HepG2 (cell line): ENCODE results near the gene NRSN2. TPM values are rescaled to one million over a fixed set of nuclear protein-coding genes. Genes with fewer than 3 reads are reported as not detected.
A peak's percentile ranks its signal among the peaks of the same experiment; 100 is the strongest.

Experiments
- ATRX ChIP-seq: sonication (generic); formaldehyde crosslinking; IDR thresholded peaks from 2 replicates; pipeline ENCODE4 v1.4.0; 2020; ENCODE audit warnings: missing genetic modification reagents, borderline replicate concordance
- DMAP1 ChIP-seq: IDR thresholded peaks from 2 replicates; pipeline ENCODE4 v1.6.1; 2016
- FOSL2 ChIP-seq: sonication (generic); formaldehyde crosslinking; IDR thresholded peaks from 2 replicates; pipeline ENCODE4 v1.4.0; 2020; ENCODE audit warnings: missing genetic modification reagents
- MTF2 ChIP-seq: sonication (generic); formaldehyde crosslinking; IDR thresholded peaks from 2 replicates; pipeline ENCODE4 v1.5.0; 2020; ENCODE audit warnings: missing genetic modification reagents, borderline replicate concordance
- NCOA1 ChIP-seq: sonication (generic); formaldehyde crosslinking; IDR thresholded peaks from 2 replicates; pipeline ENCODE4 v1.9.0; 2021; ENCODE audit warnings: missing genetic modification reagents
- NR2C2 ChIP-seq: sonication (generic); formaldehyde crosslinking; IDR thresholded peaks from 2 replicates; pipeline ENCODE4 v1.4.0; 2020; ENCODE audit warnings: missing genetic modification reagents, mild to moderate bottlenecking, moderate library complexity, borderline replicate concordance
- RFXAP ChIP-seq: sonication (generic); formaldehyde crosslinking; IDR thresholded peaks from 2 replicates; pipeline ENCODE4 v1.4.0; 2020; ENCODE audit warnings: missing genetic modification reagents, borderline replicate concordance
- SRY ChIP-seq: sonication (generic); formaldehyde crosslinking; IDR thresholded peaks from 2 replicates; pipeline ENCODE4 v1.8.0; 2022; ENCODE audit warnings: mild to moderate bottlenecking, missing genetic modification reagents
- SUZ12 ChIP-seq: fragments of 150-350 bp; IDR thresholded peaks from 2 replicates; pipeline ENCODE4 v1.6.1; 2014; ENCODE audit warnings: low read depth, low read length
- TERF1 ChIP-seq: sonication (generic); formaldehyde crosslinking; IDR thresholded peaks from 2 replicates; pipeline ENCODE4 v1.8.0; 2022; ENCODE audit warnings: mild to moderate bottlenecking, missing genetic modification reagents, moderate library complexity
- U2AF1 ChIP-seq: fragments of 200-400 bp; formaldehyde crosslinking; optimal IDR thresholded peaks from 2 replicates; pipeline ENCODE3; 2017; ENCODE audit warnings: mild to moderate bottlenecking, low read depth, low read length
- ZBTB1 ChIP-seq: sonication (generic); formaldehyde crosslinking; IDR thresholded peaks from 2 replicates; pipeline ENCODE4 v1.4.0; 2020; ENCODE audit warnings: missing genetic modification reagents, borderline replicate concordance
- ZKSCAN1 ChIP-seq: fragments of 150-350 bp; IDR thresholded peaks from 2 replicates; pipeline ENCODE4 v1.6.1; 2014; ENCODE audit warnings: low read length
- ZNF670 ChIP-seq: sonication (generic); formaldehyde crosslinking; IDR thresholded peaks from 2 replicates; pipeline ENCODE4 v1.8.0; 2022; ENCODE audit warnings: mild to moderate bottlenecking, missing genetic modification reagents, borderline replicate concordance
- polyA plus RNA-seq, 8 experiments: library from polyadenylated mRNA; depleted of rRNA in 3 of 8; stranded (reverse) in 7 of 8; unstranded in 1 of 8; fragments of >200 nt; fragmentation: Illumina TruSeq in 4 of 8; extraction: Trizol in 4 of 8; gene quantifications; 2 replicates each; pipeline versions ENCODE4 v1.2.1 to v1.2.3, GENCODE V29; 2011 to 2016; ENCODE audit warnings: low read depth in 4 of 8, missing spikeins in 1 of 8, mixed read lengths in 1 of 8; ENCODE audit not compliant: insufficient read depth in 1 of 8
- total RNA-seq, 5 experiments: library from RNA; depleted of rRNA; stranded (reverse); fragments of >200 nt; fragmentation: Illumina TruSeq; extraction: Trizol; gene quantifications; 2 replicates each; pipeline ENCODE4 v1.2.3, GENCODE V29; 2016; ENCODE audit warnings: low read depth in 1 of 5
- TF ChIP-seq, protein P1 (sequence below): sonication (generic); formaldehyde crosslinking; IDR thresholded peaks from 2 replicates; pipeline ENCODE4 v1.5.0; 2020; ENCODE audit warnings: mild to moderate bottlenecking, missing genetic modification reagents
- TF ChIP-seq, protein P2 (sequence below): sonication (generic); formaldehyde crosslinking; IDR thresholded peaks from 2 replicates; pipeline ENCODE4 v1.4.0; 2020; ENCODE audit warnings: mild to moderate bottlenecking, missing genetic modification reagents
- TF ChIP-seq, protein P3 (sequence below): sonication (generic); formaldehyde crosslinking; IDR thresholded peaks from 2 replicates; pipeline ENCODE4 v1.5.1; 2020; ENCODE audit warnings: missing genetic modification reagents, mild to moderate bottlenecking, borderline replicate concordance
- TF ChIP-seq, protein P4 (sequence below): IDR thresholded peaks from 2 replicates; pipeline ENCODE4 v1.4.0; 2020; ENCODE audit warnings: mild to moderate bottlenecking, missing genetic modification reagents

NRSN2 gene
- total and polyA plus RNA-seq, 2 of the 13 experiments (the other 11 are each of a cell fraction or from before 2014, with no cell fraction given): 32.3 to 49.4 TPM

DNA sequence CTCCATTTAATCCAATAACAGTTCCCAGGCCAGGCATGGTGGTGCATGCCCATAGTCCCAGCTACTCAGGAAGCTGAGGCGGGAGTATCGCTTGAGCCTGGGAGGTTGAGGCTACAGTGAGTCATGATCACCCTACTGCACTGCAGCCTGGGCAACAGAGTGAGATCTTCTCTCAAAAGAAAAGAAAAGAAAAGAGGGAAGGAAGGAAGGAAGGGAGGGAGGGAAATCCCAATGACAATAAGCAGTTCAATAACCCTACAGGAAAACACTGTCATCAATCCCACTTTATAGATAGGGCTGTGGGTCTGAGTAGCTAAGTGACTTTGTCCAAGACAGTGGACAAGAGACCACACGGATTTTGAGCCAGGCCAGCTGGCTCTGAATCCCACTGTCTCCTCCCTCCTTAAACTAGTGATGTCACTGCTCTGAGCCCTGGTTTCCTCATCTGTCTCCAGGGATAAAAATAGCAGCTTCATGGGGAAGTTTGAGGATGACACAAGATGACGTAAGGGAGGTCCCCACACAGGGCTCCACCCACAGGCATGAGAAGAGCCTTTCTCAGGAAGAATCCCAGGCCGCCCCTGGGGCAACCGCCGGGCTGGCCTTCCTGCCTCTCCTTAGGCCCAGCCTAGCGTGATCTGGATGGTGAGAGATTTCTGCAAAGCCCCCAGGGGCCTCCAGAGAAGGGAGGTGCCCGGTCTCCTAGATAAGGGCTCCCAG, 26.4 kb downstream of the NRSN2 start (continued):
- TF ChIP-seq, protein P1, sequence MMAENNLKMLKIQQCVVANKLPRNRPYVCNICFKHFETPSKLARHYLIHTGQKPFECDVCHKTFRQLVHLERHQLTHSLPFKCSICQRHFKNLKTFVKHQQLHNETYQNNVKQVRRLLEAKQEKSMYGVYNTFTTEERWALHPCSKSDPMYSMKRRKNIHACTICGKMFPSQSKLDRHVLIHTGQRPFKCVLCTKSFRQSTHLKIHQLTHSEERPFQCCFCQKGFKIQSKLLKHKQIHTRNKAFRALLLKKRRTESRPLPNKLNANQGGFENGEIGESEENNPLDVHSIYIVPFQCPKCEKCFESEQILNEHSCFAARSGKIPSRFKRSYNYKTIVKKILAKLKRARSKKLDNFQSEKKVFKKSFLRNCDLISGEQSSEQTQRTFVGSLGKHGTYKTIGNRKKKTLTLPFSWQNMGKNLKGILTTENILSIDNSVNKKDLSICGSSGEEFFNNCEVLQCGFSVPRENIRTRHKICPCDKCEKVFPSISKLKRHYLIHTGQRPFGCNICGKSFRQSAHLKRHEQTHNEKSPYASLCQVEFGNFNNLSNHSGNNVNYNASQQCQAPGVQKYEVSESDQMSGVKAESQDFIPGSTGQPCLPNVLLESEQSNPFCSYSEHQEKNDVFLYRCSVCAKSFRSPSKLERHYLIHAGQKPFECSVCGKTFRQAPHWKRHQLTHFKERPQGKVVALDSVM (CRISPR knock-in tag): 0 out of 2 replicates have a peak, but pooled peaks have one; percentile 30
- TF ChIP-seq U2AF1 (no peak), SRY (CRISPR knock-in tag) (0 out of 2 replicates have a peak, but pooled peaks have one; percentile 26), ZBTB1 (no peak), ZKSCAN1 (no peak), RFXAP (CRISPR knock-in tag) (no peak), MTF2 (CRISPR knock-in tag) (no peak), SUZ12 (no peak), TERF1 (CRISPR knock-in tag) (no peak), FOSL2 (peak; percentile 76; the same call in 1 of the 2 replicates), NCOA1 (CRISPR knock-in tag) (no peak), DMAP1 (CRISPR knock-in tag) (0 out of 2 replicates have a peak, but pooled peaks have one; percentile 21), ATRX (no peak), NR2C2 (peak; percentile 37; the same call in 1 of the 2 replicates), ZNF670 (CRISPR knock-in tag) (peak; percentile 32; the same call in 1 of the 2 replicates)
- TF ChIP-seq, protein P2, sequence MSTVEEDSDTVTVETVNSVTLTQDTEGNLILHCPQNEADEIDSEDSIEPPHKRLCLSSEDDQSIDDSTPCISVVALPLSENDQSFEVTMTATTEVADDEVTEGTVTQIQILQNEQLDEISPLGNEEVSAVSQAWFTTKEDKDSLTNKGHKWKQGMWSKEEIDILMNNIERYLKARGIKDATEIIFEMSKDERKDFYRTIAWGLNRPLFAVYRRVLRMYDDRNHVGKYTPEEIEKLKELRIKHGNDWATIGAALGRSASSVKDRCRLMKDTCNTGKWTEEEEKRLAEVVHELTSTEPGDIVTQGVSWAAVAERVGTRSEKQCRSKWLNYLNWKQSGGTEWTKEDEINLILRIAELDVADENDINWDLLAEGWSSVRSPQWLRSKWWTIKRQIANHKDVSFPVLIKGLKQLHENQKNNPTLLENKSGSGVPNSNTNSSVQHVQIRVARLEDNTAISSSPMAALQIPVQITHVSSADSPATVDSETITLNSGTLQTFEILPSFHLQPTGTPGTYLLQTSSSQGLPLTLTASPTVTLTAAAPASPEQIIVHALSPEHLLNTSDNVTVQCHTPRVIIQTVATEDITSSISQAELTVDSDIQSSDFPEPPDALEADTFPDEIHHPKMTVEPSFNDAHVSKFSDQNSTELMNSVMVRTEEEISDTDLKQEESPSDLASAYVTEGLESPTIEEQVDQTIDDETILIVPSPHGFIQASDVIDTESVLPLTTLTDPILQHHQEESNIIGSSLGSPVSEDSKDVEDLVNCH: no peak
- TF ChIP-seq, protein P3, sequence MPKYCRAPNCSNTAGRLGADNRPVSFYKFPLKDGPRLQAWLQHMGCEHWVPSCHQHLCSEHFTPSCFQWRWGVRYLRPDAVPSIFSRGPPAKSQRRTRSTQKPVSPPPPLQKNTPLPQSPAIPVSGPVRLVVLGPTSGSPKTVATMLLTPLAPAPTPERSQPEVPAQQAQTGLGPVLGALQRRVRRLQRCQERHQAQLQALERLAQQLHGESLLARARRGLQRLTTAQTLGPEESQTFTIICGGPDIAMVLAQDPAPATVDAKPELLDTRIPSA (CRISPR knock-in tag): no peak
- TF ChIP-seq, protein P4, sequence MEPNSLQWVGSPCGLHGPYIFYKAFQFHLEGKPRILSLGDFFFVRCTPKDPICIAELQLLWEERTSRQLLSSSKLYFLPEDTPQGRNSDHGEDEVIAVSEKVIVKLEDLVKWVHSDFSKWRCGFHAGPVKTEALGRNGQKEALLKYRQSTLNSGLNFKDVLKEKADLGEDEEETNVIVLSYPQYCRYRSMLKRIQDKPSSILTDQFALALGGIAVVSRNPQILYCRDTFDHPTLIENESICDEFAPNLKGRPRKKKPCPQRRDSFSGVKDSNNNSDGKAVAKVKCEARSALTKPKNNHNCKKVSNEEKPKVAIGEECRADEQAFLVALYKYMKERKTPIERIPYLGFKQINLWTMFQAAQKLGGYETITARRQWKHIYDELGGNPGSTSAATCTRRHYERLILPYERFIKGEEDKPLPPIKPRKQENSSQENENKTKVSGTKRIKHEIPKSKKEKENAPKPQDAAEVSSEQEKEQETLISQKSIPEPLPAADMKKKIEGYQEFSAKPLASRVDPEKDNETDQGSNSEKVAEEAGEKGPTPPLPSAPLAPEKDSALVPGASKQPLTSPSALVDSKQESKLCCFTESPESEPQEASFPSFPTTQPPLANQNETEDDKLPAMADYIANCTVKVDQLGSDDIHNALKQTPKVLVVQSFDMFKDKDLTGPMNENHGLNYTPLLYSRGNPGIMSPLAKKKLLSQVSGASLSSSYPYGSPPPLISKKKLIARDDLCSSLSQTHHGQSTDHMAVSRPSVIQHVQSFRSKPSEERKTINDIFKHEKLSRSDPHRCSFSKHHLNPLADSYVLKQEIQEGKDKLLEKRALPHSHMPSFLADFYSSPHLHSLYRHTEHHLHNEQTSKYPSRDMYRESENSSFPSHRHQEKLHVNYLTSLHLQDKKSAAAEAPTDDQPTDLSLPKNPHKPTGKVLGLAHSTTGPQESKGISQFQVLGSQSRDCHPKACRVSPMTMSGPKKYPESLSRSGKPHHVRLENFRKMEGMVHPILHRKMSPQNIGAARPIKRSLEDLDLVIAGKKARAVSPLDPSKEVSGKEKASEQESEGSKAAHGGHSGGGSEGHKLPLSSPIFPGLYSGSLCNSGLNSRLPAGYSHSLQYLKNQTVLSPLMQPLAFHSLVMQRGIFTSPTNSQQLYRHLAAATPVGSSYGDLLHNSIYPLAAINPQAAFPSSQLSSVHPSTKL (CRISPR knock-in tag): 0 out of 2 replicates have a peak, but pooled peaks have one; percentile 9
